CD4-positive, alpha-beta T cell treated with Interleukin-10 for 1 hour (primary cell): ENCODE data around the gene OR2V2.
"Not testable (repeated sequence)": the region's sequence is repeated elsewhere in the genome, so short reads cannot be mapped to it uniquely, and the experiment has no call there.

Experiments used
- DNase-seq: peaks from one replicate; pipeline ENCODE4 v3.0.0-alpha.2; 2020

The OR2V2 gene

DNA sequence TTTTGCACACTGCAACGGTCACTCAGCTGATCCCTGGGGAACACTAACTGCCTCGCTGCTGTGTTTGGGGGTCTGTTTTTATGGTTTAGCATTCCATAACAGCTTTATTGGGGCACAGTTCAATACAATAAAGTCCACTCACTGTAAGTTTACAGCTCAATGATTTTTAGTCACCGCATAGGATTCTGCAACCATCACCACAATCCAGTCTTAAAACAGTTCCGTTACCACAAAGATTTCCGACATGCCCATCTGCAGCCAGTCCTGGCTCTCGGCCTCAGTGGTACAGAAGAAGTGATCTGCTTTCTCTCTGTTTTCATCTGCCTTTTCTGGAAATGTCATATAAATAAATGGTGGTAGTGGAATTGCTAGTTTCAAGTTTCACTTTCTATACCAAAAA lies 23.6 kb downstream of the OR2V2 start:
- no peak for DNase-seq

GRCh38 chr5:181171782-181172181 lies 24.4 kb downstream of the OR2V2 start:
- DNase-seq = no peak

GRCh38 chr5:181173027-181173419 lies 25.6 kb downstream of the OR2V2 start:
- DNase-seq = no peak

DNA sequence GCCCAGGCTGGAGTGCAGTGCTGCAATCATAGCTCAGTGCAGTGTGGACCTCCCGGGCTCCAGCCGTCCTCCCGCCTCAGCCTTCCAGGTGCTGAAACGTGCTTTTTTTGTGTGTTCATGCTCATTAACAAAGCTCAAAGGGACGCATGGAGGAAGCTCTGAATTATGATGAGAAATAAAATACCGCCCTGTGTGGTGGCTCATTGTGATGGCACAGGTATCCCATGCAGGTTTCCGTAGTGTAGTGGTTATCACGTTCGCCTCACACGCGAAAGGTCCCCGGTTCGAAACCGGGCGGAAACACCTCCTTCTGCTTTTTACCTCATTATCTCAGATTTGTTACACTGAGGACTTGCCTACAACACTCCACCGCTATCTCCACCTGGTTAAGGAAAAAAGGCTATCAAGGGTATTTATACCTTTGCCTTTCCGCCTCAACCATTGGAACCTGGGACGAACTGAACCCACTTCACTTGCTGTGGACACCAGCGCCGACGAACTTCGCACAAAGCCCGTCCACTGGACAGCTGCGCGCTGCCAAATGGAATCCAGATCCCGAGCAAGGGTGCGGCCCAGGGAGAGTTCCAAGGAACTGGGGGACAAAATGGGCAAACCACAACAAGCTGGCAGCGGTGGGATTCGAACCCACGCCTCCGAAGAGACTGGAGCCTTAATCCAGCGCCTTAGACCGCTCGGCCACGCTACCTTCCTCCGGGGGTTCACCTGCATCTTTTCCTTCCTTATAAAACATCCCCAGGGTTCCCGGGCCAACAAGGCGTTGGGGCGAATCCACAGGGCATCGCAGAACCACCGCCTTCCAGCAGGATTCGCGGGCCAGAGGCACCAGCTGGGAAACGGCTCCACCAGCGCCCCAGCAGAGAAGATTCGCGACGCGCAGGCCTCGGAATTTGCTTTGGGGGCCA lies 26.3 kb downstream of the OR2V2 start:
- DNase-seq = peak; percentile 65

- DNase-seq = no peak
Measured at GRCh38 chr5:181176254-181176952, 29.0 kb downstream of the OR2V2 start.

DNA sequence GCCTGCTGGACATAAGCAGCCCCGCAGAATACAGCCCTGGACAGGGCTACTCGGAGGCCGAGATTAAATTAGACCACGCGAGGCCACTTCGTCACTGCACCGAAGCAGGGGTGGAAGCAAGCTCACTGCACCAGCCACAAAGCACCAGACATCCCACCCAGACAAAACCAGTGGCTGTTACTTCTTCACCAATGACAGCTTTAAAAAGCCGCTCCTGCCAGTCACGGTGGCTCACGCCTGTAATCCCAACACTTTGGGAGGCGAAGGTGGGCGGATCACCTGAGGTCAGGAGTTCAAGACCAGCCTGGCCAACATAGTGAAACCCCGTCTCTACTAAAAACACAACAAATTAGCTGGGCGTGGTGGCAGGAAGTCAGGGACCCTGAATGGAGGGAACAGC lies 30.2 kb downstream of the OR2V2 start:
- DNase-seq = not testable (repeated sequence)

DNA sequence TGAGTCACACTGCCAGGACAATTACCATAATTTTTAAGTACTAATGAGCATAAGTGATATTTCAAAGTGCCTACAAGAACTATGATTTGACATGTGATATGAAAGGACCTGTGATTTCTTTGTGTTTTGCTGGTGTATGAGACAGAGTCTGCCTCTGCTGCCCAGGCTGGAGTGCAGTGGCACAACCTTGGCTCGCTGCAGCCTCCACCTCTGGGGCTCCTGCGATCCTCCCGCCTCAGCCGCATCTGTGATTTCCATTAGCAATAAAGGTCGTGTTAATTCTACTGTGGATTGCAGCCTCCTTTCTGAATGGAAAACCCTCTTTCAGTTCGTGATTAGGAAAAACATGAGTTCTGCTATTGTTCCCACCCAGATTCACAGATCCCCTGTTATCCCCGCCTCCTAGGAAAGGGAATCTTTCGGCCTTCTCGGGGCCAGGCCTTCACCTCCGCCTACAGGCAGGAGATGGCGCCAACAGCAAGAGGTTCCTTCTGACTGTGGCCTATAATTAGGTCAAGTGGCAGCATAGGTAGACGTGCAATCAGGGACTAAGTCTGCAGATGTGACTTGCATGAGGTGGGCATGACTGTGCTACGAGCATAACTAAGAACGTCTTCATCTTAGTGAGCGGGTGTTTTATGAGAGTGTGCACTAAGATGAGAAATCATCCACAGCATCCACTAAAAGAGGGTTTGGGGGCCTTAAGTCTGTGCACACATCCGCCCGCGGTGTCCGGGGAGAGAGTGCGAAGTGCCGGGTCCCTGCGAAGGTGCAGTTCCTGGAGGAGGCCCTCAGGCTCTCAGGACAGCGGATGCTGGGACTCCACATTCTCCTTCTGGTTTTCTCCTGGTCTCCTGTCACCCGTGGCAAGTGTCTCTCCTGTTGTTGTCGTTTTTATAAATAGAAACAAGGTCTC lies 34.5 kb downstream of the OR2V2 start:
- peak; percentile 82 for DNase-seq

DNA sequence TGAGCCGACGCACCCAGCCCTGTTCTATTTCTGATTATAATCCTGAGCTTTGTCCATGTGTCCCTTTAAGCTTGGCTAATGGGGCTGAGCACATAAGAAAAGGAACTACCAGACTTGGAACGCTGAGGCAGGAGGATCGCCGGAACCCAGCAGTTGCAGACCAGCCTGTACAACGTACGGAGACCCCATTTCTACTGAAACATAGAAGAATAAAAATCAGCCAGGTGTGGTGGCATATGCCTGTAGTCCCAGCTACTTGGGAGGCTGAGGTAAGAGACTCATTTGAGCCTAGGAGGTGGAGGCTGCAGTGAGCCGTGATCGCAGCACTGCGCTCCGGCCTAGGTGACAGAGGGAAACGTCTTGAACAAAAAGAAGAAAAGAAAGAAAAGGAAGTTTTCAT lies 35.3 kb downstream of the OR2V2 start:
- no peak for DNase-seq

DNA sequence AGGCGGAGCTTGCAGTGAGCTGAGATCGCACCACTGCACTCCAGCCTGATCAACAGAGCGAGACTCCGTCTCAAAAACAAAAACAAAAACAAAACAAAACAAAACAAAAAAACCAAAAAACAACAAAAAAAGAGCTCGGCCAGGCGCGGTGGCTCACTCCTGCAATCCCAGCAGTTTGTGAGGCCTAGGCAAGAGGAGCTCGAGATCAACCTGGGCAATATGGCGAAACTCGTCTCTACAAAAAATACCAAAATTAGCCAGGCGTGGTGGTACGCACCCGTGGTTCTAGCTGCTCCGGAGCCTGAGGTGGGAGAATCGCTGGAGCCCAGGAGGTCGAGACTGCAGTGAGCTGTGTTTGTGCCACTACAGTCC lies 37.4 kb downstream of the OR2V2 start:
- no peak for DNase-seq

DNA sequence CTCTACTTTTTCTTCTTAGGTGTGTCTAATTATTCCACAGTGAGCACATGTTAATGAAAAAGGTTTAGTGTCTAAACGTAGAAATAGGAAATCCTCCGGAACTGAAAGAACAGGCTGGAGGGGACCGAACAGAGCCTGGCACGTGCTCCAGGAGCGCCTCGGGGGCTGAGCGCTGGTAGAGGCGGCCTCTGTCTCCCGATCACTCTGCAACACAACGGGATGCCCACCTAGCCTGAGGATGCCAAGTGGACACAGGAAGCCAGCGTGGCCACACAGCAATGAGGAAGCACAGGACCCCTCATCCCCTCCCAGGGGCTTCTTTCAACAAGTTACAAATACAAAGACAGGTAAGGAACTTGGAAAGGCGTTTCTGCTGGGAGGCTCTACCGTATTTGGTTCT lies 38.2 kb downstream of the OR2V2 start:
- no peak for DNase-seq

DNA sequence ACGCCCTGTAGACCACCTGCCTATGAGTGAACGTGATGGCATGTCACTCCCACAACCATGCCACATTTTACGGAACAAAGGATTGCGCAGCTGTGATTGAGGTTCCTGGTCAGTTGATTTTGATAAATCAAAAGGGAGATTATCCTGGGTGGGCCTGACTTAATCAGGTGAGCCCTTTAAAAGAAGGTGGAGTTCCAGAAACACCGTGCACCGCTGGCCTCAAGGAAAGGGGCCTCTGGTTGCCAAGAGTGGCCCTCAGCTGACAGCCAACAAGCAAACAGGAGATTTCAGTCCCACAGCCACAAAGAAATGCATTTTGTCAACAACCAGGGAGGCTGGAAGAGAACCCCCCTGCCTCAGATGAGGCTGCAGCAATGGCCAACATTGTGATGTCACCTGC lies 38.6 kb downstream of the OR2V2 start:
- DNase-seq = no peak

- no peak for DNase-seq
Measured at GRCh38 chr5:181186986-181187499, 39.7 kb downstream of the OR2V2 start.

GRCh38 chr5:181187500-181188213 lies 40.3 kb downstream of the OR2V2 start:
- peak; percentile 67 for DNase-seq

DNA sequence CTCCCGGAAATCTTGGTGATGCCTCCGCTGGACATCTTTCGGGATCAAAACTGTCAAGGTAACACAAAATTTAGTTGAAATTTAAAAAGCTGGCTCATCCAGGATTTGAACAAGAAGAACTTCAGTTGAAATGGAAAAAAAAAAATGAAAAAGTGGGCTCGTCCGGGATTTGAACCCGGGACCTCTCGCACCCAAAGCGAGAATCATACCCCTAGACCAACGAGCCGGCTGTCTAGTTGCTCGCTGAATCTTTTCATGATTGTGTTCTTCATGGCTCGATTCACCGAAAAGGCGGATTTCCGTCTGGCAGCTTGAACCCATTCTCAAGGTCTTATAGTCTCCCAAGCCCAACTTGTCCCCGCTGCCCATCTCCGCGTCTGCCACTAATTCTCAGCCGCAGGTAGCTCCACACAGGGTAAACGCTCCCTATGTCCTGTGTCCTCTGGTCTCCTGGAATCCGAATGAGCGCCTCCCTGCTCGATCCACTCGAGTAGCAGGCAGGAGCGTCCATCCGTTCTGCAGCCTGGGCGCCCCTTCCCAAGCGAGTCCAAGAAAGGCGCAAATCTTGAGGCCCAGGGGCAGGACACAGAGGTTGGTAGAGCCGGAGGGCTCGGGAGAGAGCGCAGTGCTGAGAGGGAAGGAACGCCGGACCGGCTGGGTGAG lies 41.4 kb downstream of the OR2V2 start:
- peak; percentile 89 for DNase-seq

DNA sequence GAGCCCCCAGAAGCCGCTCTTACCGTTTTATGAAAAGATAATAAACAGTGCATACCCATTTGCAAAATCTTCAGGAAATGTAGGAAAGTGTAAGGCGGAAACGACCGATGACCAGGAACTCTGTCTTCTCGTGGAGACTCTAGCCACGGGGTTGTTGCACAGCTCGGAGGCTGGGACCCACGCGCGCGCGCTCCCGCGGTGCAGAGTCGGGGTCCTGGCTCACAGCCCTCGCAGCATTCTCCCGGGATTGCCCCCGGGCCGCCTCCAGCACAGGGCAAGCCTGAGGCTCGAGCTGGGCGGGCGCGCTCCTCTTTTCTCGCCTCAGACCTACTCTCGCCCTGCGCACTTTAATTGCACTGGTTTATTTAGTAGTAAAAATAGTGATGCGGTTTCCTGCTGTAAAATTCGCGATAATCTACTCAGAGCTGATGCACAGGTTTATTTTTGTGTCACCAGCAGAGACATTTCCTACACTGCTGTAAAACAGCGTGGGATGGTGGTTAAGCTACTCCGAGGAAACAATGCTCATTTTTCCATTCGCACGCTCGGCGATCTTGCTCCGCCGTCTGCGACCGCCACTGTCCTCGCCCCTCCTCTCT lies 42.1 kb downstream of the OR2V2 start:
- DNase-seq = peak; percentile 68

GRCh38 chr5:181189962-181190710 lies 42.8 kb downstream of the OR2V2 start:
- peak; percentile 47 for DNase-seq

DNA sequence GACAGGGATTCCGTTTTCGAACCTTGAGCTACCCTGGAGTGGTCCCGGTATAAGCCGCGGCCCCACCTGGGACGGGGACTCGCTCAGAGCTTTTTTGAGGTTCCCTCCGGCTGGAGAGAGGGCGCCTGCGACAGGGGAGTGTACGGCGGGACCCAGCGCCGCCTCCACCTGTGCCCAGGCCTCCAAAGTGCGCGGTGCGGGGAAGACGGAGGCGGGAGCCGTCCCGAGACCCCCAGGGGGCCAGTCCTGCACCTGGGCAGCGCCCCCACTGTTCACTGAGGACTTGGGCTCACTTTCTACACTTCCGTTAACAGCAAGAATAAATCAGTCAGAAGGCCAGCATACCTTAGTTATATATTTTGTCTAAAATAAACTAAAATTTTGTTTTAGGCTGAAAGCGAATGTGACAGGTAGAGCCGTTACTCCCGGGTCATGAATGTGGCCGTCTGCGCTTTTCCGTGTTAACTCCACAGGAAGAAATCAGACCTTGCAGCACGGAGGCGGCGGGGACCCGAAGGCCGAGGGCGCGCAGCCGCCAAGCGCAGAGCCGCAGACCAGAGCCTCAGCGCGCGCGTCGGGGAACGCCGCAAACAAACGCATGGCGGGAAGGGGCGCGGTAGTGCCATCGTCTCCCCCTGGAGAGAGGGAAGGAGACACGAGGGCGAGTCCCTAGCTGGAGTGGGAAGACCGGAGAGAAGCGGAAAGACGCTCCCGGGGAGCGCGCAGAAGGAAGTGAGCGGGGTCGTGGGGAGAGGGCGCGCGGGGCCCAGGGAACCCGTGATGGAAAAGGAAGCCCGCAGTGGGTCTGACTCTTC lies 43.5 kb downstream of the OR2V2 start:
- peak; percentile 55 for DNase-seq

DNA sequence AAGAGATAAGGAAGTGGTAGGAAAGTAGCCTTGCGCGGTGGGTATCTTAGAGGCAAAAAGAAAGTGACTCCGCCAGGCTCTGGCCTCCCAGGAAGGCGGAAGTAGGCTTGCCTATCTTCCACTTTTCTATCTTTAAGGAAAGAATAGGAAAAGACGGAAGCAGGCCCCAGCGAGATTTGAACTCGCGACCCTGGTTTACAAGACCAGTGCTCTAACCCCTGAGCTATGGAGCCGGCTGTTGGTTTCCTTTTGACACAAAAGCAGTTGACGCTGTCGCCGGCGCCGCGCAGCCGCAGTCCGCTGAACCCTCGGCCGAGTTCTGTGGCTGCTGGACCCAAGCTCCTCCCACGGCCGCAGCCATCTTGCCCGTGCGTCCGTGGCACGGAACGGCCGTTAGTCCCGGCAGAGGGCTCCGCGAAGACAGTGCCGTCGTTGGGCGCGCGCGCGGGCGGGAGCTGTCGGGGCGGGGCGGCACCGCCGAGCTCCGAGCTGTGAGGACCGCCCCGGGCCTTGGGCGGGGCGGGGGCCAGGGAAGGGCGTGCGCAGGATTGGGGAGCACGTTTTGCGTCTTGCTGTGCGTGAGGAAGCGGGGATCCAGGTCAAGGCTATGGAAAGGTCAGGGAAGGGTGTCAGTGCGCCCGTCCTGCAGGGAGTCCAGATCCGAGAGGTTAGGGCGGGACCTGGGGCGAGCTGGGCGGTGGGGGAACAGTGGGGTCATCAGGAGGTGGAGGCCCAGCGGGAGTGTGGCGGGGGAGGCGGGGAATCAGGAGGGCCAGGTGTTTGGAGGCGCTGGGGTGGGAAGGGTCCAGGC lies 44.3 kb downstream of the OR2V2 start:
- DNase-seq = peak; percentile 98
